Thyroid gland (tissue), 4 donors: ENCODE results near the gene ISL2.

Experiments used
- CTCF ChIP-seq, 6 experiments: fragments of 200-600 bp in 3 of 6; fragments of 450-650 bp in 3 of 6; sonication (generic) in 3 of 6; IDR thresholded peaks; one replicate each; pipeline ENCODE4 v1.5.1; 2016 to 2019; ENCODE audit warnings: antibody characterized with exemption in 6 of 6, mild to moderate bottlenecking in 2 of 6, inconsistent platforms in 1 of 6, moderate library complexity in 1 of 6
- POLR2A ChIP-seq, 2 donors: fragments of 450-650 bp; IDR thresholded peaks; one replicate each; pipeline ENCODE4 v1.6.1; 2017; ENCODE audit warnings: antibody characterized with exemption in 2 of 2, mild to moderate bottlenecking in 2 of 2, moderate library complexity in 1 of 2

- TF ChIP-seq CTCF (IDR thresholded peaks at IDR 0.05) (no peak), POLR2A (IDR thresholded peaks at IDR 0.05) (no peak)
Measured at GRCh38 chr15:76354823-76355440, 18.4 kb downstream of the ISL2 start.
